IPS-11a (cell line): ENCODE data around the gene ACY1.
"Not testable (repeated sequence)": the region's sequence is repeated elsewhere in the genome, so short reads cannot be mapped to it uniquely, and the experiment has no call there.

Experiments used
- H3K4me3 ChIP-seq: one replicate; pipeline ENCODE4 v1.5.1; 2013; ENCODE audit warnings: low read depth, low read length, control low read depth

ACY1 gene

DNA sequence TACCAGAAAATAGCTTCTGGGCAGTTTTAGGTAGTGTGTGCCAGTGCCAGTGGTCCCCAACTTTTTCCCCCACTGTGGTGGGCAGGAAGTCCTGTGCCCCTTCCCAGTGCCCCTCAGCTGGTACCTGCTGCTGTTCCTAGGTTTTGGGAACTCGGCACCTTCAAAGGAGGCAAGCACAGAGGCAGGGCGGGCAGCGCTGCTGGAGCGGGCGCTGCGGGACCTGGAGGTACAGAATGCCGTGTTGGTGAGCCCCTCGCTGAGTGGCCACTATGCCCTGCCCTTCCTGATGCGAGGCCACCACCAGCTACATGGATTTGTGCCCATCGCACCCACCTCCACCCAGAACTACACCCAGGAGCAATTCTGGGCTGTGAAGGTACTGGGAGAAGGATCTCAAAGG, 3.1 kb upstream of the ACY1 start:
- no peak overlapping the region for H3K4me3 ChIP-seq

DNA sequence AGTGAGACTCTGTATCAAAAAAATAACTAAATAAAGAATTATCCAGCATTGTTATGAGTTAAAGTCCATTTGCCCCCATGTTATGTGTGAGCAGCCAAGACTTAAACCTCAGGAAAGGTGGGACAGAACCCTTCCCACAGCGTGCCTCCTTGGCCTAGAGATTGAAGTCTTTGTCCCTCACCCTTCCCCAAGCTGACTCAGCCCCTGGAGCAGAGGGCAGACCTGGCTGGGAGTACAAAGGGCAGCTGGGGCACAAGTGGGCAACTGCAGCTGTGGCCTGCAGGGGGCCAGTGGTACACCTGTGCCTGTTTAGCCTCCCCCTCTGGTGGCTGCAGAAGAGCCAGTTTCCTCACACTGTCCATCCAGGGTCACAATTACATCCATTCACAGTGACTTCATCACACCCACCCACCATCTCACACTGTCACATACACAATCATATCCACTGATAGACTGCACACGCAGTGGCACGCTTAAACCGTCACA, 940 bp upstream of the ACY1 start:
- H3K4me3 ChIP-seq, result peak overlapping the region; percentile 55

DNA sequence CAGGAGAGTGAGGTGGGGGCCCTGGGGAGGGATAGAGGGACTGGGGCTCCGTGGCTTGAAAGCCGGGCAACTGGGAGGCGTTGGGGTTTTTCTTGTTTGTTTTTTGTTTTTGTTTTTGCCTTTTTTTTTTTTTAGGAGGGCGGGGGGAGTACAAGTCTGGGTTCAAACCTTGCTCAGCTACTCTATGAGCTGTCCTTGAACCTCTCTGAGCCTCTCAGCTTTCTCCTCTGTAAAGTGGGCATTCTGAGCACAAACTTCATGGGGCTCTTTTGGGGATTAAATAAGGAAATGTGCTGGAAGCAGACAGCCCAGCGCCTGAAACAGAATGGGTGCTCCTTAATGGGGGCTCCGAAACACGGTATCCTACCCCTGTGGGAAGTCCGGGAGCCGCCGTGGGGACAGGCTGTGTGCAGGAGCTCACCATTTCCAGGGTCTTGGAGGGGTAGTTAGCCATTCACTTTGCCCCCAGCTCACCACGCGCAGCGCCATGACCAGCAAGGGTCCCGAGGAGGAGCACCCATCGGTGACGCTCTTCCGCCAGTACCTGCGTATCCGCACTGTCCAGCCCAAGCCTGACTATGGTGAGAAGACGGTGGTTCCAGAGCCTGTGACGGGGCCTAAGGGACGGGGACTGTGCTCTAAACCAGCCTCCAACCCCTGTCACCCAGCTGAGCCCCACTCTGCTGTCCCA, 388 bp downstream of the ACY1 start:
- H3K4me3 ChIP-seq, result peak overlapping the region; percentile 55

DNA sequence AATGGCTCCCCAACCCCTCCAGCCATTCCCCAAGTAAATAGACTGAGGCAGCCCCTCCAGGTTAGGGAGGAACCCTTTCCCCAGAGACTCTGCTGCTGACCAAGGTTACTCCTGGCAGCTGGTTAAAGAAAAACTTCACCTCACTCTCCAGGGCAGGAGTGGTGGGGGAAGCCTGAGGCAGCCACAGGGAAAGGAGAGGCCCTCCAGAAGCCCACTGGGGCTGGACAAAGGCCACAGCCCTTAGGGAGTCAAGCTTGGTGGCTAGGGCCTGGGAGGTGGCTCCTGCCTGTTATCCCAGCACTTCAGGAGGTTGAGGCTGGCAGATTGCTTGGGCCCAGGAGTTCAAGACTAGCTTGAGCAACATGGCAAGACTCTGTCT, 923 bp downstream of the ACY1 start:
- no peak overlapping the region for H3K4me3 ChIP-seq

DNA sequence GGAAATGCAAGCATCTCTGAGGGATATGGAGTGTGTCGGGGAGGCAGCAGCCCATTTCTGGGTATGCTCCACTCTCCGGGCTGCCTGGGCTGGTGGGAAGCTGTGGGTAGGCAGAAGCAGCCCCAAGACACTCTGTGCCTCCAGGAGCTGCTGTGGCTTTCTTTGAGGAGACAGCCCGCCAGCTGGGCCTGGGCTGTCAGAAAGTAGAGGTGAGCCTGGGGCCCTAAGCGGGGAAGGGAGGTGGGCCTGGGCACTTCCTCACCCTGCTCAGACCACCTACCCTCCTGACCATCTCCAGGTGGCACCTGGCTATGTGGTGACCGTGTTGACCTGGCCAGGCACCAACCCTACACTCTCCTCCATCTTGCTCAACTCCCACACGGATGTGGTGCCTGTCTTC, 1.7 kb downstream of the ACY1 start:
- H3K4me3 ChIP-seq, result no peak overlapping the region

DNA sequence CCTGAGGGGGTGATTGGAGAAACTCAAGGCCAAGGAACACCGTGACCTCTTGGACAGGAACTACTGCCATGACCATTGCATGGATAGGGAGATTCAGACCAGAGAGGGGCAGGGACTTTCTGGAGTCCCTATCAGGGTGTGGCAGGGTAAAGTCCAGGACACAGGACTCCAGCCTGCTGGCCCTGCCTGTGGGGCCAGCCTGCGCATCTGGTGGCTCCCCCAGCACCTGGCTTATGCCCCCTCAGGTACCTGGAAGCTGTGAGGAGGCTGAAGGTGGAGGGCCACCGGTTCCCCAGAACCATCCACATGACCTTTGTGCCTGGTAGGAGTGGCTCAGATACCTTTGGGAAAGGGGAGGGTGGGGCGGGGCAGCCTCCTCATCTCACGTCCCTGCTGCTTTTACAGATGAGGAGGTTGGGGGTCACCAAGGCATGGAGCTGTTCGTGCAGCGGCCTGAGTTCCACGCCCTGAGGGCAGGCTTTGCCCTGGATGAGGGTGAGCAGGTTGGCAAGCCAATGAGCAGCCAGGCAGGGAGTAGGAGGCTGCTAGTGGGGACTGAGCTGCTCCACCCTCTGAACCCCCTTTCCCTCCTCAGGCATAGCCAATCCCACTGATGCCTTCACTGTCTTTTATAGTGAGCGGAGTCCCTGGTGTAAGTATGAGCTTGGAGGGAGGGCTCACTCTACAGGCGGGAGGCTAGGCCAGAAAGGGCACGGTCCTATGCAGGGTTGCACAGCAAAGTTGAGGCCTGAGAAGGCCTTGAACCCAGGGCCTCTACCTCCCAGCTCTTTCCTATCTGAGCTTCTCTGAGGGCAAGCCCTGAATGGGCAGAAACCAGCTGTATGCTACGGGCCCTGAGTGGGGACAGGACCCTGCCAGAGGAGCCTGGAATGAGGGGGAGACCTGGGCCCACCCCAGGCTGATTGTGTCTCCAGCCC, 2.9 kb downstream of the ACY1 start:
- H3K4me3 ChIP-seq, result no peak overlapping the region

DNA sequence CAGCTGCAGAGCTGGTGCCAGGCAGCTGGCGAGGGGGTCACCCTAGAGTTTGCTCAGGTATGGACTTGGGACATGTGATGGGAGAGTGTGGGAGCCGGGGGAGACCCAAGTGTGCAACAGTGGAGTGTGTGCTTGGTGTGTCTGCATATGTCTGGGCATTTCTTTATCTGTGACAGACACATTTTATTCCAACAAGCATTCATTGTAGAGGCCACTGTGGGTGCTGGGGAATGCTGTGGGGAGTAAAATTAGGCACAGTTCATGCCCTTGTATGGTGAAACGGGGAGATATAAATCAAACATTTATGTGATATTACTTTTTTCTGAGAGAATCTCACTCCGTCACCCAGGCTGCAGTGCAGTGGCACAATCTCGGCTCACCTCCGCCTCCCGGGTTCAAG, 4.2 kb downstream of the ACY1 start:
- no peak overlapping the region for H3K4me3 ChIP-seq

DNA sequence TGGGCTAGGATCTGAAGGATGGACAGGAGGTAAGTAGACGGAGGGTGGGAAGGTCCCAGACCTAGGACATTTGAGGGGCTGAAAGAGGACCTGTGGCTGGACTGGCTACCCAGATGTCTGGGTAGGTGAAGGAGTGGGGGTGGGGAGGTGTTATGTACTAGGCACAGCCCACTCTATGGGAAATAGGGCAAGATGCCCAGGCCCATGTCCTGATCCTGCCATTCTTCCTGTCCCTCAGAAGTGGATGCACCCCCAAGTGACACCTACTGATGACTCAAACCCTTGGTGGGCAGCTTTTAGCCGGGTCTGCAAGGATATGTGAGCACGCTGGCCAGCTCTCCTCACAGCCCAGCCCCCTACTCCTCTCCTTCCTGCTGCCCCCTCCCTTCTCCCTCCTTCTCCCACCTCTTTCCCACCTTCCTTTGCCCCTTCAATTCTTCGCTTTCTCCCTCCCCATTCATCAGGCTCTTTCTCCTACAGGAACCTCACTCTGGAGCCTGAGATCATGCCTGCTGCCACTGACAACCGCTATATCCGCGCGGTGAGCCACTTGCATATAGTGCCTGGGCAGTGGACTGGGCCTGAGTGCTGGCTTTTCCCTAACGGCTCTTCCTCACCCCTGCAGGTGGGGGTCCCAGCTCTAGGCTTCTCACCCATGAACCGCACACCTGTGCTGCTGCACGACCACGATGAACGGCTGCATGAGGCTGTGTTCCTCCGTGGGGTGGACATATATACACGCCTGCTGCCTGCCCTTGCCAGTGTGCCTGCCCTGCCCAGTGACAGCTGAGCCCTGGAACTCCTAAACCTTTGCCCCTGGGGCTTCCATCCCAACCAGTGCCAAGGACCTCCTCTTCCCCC, 5.2 kb downstream of the ACY1 start:
- no peak overlapping the region for H3K4me3 ChIP-seq

DNA sequence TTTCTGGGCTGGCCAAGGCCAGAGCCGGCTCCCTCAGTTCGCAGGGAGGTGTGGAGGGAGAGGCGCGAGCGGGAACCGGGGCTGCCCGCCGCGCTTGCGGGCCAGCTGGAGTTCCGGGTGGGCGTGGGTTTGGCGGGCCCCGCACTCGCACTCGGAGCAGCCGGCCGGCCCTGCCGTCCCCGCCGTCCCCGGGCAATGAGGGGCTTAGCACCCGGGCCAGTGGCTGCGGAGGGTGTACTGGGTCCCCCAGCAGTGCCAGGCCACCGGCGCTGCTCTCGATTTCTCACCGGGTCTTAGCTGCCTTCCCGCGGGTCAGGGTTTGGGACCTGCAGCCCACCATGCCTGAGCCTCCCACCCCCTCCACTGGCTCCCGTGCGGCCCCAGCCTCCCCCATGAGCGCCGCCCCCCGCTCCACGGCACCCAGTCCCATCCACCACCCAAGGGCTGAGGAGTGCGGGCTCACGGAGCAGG, 7.2 kb downstream of the ACY1 start:
- H3K4me3 ChIP-seq, result not testable (repeated sequence)

DNA sequence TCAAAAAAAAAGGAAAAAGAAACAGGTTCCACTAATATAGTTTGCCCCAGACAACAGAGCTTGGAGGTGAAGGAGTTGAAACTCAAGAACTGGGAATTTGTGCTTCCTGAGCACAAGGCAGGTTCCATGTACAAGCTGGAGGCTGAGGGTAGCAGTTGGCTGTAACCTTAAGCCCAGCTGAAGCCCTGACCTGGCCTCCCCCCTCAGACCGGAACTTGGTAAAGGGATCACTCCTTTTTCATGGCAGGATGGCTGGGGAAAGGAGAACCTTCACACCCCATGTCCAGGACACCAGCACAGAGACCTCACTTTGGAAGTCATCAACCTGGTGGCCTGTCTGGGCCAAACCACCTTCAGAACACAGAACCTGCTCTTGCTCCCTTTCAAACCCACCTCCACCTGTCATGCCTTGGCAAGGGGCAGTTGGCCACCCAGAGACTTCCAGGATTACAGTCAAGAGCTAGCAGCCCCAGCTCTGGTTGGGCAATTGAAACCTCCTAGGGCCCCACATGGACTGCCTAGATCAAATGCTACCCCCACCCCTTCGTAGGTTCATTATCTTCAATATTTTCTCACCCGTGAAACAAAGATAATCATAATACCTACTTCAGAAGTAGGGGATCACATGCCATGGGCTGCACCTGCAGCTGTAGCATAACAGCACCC, 8.8 kb downstream of the ACY1 start:
- no peak overlapping the region for H3K4me3 ChIP-seq

DNA sequence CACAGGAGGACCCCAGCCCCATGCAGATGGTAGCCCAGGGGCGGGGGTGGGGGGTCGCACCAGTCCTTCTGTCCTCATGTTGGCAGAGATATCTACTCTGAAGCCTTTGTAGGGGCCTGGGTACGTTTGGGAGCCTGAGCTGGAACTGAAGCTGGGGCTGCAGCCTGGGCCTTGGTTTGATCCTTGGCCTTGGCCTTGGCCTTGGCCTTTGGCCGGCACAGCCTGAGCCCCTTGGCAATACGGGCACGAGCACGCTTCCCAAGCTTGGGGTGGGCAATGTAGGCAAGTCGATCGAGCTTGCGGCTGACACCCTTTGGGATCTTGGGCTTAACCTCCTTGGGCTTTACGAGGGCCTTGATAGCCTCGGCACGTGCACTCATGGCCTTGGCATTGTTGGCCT, 10.3 kb downstream of the ACY1 start:
- not testable (repeated sequence) for H3K4me3 ChIP-seq

DNA sequence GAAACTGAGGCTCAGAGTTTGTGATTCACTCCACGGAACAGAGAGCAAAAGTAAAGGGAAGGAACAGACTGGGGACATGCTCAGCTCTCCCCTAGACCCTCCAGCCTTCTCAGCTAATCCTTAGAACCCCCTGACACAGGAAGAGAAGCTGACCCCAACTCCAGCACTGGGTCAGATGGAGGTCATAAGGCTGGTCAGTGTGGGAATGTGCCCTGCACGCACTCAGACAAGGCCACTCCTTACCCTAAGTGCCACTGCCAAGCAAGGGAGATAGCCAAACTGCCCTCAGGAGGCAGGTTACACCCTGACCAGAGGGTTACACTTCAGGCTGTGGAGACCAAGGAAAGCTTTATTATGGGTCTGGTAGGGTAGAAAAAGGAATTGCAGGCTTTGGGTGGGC, 11.2 kb downstream of the ACY1 start:
- peak overlapping the region; percentile 100 for H3K4me3 ChIP-seq

DNA sequence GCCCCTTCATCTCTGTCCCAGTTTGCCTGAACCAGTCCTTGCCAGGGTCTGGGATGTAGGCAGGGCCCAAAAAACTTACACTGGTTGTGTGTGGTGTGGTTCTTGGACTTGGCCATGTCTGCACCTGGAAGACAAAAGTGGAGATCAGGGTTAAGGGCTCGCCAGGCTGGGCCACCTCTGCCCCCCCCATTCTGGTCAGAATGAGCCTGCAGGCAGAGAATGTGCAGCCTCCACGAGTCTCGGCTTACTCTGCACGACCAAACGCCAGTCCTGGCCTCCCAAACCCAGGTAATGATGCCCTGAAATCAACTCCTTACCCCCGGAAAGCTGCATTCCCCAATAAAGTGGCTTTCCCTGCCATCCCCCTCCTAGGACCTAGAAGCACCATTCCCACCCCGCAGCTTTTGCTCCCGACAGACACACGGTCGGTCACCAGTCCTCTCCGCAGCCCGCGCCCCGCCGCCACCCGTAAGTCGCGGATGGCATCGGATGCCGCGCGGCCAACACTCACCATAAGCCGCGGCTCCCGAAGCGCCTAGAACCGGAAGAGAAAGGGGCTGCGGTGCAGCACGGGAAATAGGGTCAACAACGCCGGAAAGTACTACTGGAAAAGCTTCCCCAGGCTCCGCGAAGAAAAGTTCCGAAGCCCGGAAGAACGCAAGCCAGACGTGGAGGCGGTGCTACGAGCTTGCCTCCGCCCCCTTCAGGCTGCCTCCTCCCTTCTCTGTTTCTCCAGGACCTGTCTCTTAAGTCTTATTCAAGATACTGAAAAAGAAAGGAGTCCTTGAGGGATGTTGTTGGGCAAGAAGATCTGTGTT, 12.2 kb downstream of the ACY1 start, which contains the start of gene RPL29:
TSS of gene RPL29 (minus strand) at position 550 of the 818 bp plus-strand sequence. CDS start at position 116, 434 bp downstream.
- peak within 1 kb of the TSS; percentile 100 for H3K4me3 ChIP-seq

DNA sequence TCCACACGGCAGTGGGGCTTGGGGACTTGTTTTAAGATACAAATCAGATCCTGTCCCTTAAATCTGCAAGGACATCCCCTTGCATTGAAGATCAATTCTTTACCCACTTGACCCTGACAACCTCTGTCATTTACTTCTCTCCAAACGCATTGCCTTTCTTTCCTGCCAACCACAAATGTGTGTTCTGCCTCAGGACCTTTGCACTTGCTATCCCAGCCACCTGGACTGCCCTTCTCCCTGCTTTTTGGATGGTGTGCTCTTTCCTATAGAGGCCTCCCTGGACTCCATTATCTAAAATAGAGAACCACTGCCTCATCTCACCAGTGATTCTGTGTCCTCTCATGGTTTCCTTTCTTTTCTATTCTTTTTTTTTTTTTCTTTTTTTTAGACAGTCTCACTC, 13.8 kb downstream of the ACY1 start:
- H3K4me3 ChIP-seq, result no peak overlapping the region

DNA sequence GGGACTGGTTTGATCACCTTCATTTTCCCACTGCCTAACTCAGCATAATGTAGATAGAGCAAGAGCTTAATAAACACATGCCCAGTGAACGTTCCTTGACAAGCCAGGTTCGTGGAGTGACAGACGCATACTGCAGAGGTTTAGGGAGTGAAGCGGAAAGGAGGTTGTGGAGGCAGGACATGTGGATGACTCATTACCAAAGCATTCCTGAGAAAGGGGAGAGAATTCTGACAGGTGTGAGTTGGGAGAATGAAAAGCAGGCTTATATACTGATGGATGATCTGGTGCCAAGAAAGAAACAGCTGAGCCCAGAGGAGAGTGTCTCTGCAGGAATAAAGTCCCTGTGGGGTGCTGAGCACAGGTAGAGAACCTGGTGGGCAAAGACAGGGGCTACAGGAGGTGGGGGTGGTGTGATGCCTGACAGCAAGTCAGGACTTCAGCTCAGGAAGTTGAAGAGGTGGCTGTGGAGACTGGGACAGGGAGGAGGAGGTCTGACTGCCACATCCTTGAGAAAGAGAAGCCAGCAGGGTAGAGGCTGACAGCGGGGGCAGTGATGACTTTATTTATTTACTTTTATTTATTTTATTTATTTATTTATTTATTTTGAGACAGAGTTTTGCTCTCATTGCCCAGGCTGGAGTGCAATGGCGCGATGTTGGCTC, 14.7 kb downstream of the ACY1 start:
- no peak overlapping the region for H3K4me3 ChIP-seq

DNA sequence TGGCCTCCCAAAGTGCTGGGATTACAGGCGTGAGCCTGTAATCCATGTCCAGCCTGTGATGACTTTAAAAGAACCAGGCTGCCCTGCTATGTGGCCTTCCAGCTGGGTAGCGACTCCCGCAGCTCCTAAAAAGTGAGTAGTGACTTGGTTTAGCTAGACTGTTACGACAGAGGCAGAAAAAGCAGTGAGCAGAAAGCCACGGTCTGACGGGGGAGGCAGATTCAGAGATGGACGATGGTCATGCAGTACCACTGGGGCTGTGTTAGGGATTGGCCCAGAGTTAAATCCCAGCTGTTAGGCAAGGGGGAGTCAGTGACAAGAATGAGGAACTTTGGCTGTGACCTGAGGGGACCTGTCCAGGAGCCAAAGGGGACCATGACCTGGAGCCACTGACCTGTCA, 15.4 kb downstream of the ACY1 start:
- no peak overlapping the region for H3K4me3 ChIP-seq

DNA sequence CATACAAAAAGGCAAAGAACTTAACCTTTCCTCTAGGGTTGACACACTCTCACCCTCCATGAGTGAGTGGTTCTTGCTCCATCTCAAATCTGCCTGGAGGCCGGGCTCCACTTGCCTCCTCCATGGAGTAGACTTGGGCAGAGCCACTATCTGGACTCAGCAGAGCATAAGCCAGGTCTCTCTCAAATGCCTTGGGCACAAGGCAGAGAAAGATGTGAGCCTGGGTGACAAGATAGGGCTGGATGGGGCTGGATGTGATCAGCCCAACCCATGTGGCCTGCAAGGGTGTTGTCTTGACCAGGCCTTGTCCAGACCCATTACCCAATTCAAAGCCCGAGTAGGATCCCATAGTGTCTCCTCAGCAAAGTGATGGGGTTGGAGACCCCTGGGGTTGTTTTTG, 16.5 kb downstream of the ACY1 start:
- H3K4me3 ChIP-seq, result no peak overlapping the region

DNA sequence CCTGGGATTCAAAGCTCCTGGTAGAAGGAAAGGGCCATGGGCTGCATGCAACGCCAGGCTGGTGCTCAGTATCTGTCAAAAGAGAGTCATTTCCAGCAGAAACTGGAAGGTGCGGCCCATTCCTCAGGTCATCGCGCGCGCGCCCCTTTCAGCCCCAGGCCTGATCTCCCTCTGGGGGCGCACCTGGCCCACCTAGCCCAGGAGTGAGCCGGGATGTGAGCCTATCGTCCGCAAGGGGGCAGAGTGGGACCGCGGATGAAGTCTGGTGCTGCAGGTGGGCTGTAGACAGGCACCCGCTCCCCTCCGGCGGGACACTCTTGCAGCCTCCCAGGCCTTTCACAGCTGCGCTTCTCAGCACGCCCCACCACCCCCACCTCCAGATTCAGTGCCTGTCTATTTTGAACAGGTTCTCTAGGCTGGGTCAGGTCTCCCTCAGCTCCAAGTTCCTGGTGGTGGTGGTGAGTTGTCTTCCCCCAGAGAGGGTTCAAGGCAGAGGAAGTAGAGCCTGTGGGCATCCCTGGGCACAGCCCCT, 18.2 kb downstream of the ACY1 start:
- H3K4me3 ChIP-seq, result no peak overlapping the region

DNA sequence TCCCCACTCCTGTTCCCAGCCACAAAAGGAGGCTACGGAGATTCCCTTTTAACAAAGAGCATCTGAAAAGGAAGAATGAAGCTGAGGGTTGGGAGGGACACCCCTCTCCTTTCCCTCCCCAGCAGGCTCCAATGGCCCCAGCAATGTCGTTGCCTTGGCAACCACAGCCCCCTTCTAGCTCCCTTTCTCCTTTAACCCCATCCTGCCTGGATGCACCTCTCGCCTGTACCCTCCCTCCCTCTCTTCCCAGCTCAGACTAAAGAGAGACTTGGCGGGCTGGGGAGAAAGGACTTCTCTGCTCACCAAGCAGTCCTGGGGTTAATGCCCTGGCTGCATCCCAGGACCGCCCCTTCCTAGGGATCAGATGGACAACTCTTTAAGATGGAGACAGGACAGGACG, 19.4 kb downstream of the ACY1 start:
- H3K4me3 ChIP-seq, result no peak overlapping the region
